Skeletal muscle tissue (tissue), 4 donors: ENCODE results near the gene PJA1. TPM values are rescaled to one million over a fixed set of nuclear protein-coding genes. Genes with fewer than 3 reads are reported as not detected.

ENCODE experiments used
- H3K27ac ChIP-seq: one replicate; pipeline ENCODE4 v1.7.0; 2013; ENCODE audit warnings: mild to moderate bottlenecking, low read depth, low read length, inconsistent platforms
- H3K27me3 ChIP-seq, 3 donors: one replicate each; pipeline ENCODE4 v1.7.0; 2013; ENCODE audit warnings: low read length in 3 of 3; ENCODE audit not compliant: control insufficient read depth in 3 of 3, insufficient read depth in 3 of 3
- H3K36me3 ChIP-seq, 3 donors: one replicate each; pipeline ENCODE4 v1.7.0; 2013; ENCODE audit warnings: low read length in 3 of 3; ENCODE audit not compliant: control insufficient read depth in 3 of 3, insufficient read depth in 3 of 3
- H3K4me1 ChIP-seq, 3 donors: one replicate each; pipeline ENCODE4 v1.7.0; 2013; ENCODE audit warnings: low read length in 3 of 3, mild to moderate bottlenecking in 3 of 3; ENCODE audit not compliant: control insufficient read depth in 3 of 3, insufficient read depth in 3 of 3
- H3K4me3 ChIP-seq, 3 donors: one replicate each; pipeline ENCODE4 v1.7.0; 2013; ENCODE audit warnings: low read length in 3 of 3
- H3K9ac ChIP-seq, 3 donors: one replicate each; pipeline ENCODE4 v1.7.0; 2013; ENCODE audit warnings: low read length in 3 of 3, mild to moderate bottlenecking in 3 of 3, moderate library complexity in 2 of 3, low read depth in 1 of 3
- H3K9me3 ChIP-seq, 3 donors: one replicate each; pipeline ENCODE4 v1.7.0; 2013; ENCODE audit warnings: low read length in 3 of 3; ENCODE audit not compliant: control insufficient read depth in 3 of 3
- total RNA-seq: library from RNA; depleted of rRNA; stranded (reverse); fragments of >200 nt; gene quantifications from one replicate; pipeline ENCODE4 v1.2.3, GENCODE V29; 2014
- donor health status: Osteomylitis.

The PJA1 gene
- total RNA-seq, 1 donor from 2014 or later, result 51.7 TPM

DNA sequence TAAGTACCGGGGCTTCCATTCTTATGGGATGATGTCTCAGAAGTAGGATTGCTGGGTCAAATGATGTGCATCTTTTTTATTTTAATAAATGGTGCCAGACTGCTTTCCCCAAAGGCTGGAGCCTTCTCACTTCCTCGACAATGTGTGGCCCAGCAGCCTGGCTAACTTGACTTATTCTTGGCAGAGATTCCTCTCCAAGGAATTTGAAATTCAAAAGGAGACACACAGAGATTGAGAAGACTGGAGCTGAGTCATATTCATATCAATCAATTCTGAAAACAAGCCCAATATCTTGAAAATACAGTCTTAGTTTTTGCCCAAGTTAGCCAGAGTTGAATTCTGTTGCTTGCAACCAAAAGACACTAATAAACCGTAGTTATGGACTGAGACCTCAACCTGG is 10.8 kb upstream of the PJA1 start:
- Histone ChIP-seq H3K27me3 (peaks cover 0 to 15% (median 0%) of the 10 kb centered on the region in 3 donors), H3K9me3 (peaks cover 0 to 3% (median 0%) of the 10 kb centered on the region in 3 donors), H3K4me3 (no peak overlapping the region), H3K36me3 (no peaks in the 10 kb centered on the region), H3K9ac (no peak overlapping the region), H3K4me1 (no peaks in the 10 kb centered on the region), H3K27ac (no peak overlapping the region)

DNA sequence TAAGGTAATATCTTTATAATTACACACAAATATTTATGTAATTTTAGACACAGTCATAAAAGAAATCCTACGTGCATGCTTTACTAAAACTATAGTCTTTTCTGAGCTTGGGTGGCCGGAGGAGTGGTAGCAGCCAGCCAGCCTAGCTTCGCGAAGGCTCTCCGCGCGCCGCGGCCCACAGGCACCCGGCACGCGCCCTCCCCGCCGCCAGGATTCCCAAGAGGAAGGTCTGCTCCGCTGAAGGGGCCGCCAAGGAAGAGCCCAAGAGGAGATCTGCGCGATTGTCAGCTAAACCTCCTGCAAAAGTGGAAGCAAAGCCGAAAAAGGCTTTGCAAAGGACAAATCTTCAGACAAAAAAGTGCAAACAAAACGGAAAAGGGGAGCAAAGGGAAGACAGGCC is 8.7 kb upstream of the PJA1 start:
- H3K27me3 ChIP-seq, result peaks cover 0 to 10% (median 0%) of the 10 kb centered on the region in 3 donors
- no peak overlapping the region for H3K4me3 ChIP-seq
- no peak overlapping the region for H3K27ac ChIP-seq
- no peaks in the 10 kb centered on the region for H3K9me3 ChIP-seq
- no peak overlapping the region for H3K9ac ChIP-seq
- no peaks in the 10 kb centered on the region for H3K36me3 ChIP-seq
- H3K4me1 ChIP-seq, result no peaks in the 10 kb centered on the region

DNA sequence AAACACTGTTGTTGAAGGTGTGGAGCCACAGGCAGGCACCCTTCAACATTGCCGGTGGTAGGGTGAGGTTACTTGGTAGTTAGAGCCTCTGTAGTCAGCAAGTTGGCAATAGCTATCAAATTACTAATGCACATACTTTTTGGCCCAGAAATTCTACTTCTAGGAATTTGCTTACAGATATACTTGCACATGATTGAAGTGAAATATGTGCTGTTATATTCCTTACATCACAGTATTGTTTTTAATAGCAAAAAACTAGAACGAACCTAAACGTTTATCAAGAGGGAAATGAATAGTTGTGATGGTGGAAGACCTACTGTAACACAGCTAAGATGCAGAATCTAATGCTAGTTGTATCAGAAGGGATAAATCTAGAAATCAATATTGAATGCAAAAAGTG is 7.7 kb upstream of the PJA1 start:
- Histone ChIP-seq H3K36me3 (no peaks in the 10 kb centered on the region), H3K27me3 (peaks cover 0 to 10% (median 0%) of the 10 kb centered on the region in 3 donors), H3K4me1 (no peaks in the 10 kb centered on the region), H3K9ac (no peak overlapping the region), H3K27ac (no peak overlapping the region), H3K4me3 (no peak overlapping the region), H3K9me3 (no peaks in the 10 kb centered on the region)

DNA sequence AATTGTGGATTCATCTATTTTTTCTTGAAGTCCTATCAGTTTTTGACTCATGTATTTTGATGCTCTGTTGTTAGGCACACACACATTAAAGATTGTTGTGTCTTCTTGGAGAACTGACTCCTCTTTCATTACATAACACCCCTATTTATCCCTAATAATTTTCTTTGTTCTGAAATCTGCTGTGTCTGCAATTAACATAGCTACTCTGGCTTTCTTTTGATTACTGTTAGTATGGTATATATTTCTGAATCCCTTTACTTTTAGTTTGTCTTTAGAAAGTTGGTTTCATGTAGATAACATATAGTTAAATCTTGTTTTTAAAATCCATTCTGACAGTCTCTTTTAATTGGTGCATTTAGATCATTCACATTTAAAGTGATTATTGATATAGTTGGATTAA is 5.1 kb upstream of the PJA1 start:
- Histone ChIP-seq H3K4me3 (no peak overlapping the region), H3K36me3 (no peaks in the 10 kb centered on the region), H3K9ac (no peak overlapping the region), H3K4me1 (no peaks in the 10 kb centered on the region), H3K9me3 (no peaks in the 10 kb centered on the region), H3K27me3 (peaks cover 0 to 10% (median 0%) of the 10 kb centered on the region in 3 donors), H3K27ac (no peak overlapping the region)

DNA sequence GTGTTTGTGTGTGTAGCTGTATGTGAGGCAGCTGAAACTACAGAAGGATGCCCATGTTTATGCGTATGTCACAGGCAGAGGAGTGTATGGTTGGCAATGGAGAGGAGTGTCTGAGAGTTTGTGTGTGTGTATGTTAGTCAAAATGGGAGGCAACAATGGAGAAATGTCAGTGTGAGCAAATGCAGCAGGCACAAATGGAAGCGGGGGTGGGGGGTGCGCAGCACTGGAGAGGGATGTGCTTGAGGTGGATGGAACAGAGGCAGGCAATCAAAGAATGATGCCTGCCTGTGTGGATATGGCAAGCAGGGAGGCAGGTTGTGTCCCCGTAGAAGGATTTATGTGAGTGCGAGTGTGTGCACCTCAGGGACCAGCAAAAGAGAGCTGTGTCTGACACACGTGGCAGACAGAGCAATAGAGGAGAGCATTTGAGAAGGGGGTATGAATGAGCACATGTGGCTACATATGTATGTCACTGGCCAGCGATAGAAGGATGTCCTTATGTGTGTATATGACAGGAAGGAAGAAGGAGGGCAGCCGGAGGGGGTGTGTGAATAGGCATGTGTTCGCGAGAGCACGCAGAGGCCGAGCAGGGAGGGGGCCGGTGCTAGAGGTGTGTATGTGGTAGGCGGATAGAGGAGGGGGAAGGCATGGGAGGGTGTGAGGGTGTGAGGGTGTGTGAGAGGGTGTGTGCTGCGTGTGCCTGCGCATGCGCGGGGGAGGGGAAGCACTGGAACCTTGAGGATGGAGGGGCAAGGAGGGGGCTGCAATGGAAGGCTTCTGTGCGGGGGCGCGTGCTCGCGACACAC is 1.1 kb downstream of the PJA1 start:
- no peak overlapping the region for H3K27ac ChIP-seq
- H3K9ac ChIP-seq, result peak overlapping the region in 1 of 3 donors; percentile 25
- peaks cover 0 to 6% (median 2%) of the 10 kb centered on the region in 3 donors for H3K4me1 ChIP-seq
- H3K36me3 ChIP-seq, result peaks cover 0 to 5% (median 2%) of the 10 kb centered on the region in 3 donors
- H3K4me3 ChIP-seq, result peak overlapping the region; percentile 38 to 77 (median 58)
- no peaks in the 10 kb centered on the region for H3K27me3 ChIP-seq
- no peaks in the 10 kb centered on the region for H3K9me3 ChIP-seq

DNA sequence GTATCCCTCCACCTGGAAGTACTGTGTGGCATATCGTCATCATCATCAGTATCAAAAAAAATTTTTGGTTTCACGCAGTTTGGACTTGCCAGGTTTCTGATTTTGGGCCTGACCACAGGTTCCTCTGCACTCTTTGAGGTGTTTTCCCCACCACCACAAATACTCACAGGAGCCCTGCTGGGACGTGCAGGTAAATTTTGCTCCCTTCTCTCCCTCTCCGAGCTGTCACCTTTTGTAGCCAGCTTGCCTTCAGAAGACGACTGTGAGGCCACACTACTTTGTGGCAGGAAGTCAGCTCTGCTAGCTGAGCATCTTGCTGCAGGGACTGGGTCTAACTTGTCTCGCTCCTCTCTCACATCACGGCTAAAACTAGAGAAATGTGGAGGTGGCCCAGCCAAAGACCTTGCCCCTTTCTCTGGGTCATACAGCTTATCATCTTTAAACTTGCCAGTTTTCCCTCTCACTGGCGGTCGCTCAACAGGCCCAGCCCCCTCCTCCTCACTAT is 2.8 kb downstream of the PJA1 start:
- Histone ChIP-seq H3K27me3 (no peaks in the 10 kb centered on the region), H3K4me3 (no peak overlapping the region), H3K27ac (no peak overlapping the region), H3K36me3 (peaks cover 0 to 5% (median 2%) of the 10 kb centered on the region in 3 donors), H3K9ac (no peak overlapping the region), H3K9me3 (no peaks in the 10 kb centered on the region), H3K4me1 (peaks cover 4 to 6% (median 4%) of the 10 kb centered on the region in 3 donors)

DNA sequence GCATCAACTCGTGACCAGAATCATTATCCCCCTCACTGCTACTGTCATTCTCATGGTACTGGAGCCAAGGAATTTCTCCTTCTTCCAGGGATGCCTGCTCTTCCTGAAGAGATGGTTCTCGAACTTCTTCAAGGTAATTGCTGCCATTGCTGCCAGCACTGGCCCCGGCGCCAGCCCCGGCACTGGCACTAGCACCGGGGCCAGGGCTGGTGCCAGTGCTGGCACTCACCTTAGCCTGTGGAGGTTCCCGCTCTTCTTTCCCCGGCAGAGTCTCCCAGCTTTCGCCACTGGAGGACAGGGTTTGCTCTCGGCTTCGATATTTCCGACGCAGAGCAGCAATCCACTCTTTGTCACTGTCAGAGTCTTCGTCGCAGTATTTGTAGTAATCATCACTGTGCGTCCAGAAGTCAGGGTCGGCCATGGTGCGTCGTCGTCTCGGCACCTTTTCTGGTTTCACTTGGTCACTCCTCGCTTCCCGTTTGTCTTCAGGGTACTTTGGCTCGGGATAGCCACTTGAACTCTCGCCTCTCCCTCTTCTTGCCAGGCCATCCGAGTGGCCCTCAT is 3.4 kb downstream of the PJA1 start:
- no peaks in the 10 kb centered on the region for H3K9me3 ChIP-seq
- H3K4me3 ChIP-seq, result no peak overlapping the region
- peaks cover 0 to 5% (median 2%) of the 10 kb centered on the region in 3 donors for H3K36me3 ChIP-seq
- H3K4me1 ChIP-seq, result peaks cover 4 to 6% (median 4%) of the 10 kb centered on the region in 3 donors
- no peaks in the 10 kb centered on the region for H3K27me3 ChIP-seq
- H3K27ac ChIP-seq, result no peak overlapping the region
- H3K9ac ChIP-seq, result no peak overlapping the region

DNA sequence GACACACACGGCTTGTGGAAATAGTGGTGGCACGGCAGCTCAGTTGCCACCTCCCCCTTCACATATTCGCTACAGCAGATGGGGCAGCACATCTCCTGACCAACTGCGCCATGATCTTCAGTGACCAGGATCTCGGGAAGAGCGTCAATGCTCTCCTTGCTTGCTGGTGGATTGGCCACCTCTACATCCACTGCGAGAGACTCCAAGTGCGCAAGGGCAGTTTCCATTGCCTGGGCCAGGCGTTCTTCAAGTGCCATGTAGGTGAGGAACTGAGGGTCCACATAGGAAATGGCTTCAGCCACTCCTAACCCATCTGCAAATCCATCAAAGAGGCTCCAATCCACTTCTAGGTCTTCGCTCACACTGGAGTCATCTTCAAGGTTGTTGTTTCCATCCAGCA is 3.9 kb downstream of the PJA1 start:
- H3K4me3 ChIP-seq, result no peak overlapping the region
- H3K4me1 ChIP-seq, result peaks cover 4 to 6% (median 4%) of the 10 kb centered on the region in 3 donors
- peaks cover 0 to 5% (median 2%) of the 10 kb centered on the region in 3 donors for H3K36me3 ChIP-seq
- H3K27ac ChIP-seq, result no peak overlapping the region
- H3K27me3 ChIP-seq, result no peaks in the 10 kb centered on the region
- no peak overlapping the region for H3K9ac ChIP-seq
- H3K9me3 ChIP-seq, result no peaks in the 10 kb centered on the region

DNA sequence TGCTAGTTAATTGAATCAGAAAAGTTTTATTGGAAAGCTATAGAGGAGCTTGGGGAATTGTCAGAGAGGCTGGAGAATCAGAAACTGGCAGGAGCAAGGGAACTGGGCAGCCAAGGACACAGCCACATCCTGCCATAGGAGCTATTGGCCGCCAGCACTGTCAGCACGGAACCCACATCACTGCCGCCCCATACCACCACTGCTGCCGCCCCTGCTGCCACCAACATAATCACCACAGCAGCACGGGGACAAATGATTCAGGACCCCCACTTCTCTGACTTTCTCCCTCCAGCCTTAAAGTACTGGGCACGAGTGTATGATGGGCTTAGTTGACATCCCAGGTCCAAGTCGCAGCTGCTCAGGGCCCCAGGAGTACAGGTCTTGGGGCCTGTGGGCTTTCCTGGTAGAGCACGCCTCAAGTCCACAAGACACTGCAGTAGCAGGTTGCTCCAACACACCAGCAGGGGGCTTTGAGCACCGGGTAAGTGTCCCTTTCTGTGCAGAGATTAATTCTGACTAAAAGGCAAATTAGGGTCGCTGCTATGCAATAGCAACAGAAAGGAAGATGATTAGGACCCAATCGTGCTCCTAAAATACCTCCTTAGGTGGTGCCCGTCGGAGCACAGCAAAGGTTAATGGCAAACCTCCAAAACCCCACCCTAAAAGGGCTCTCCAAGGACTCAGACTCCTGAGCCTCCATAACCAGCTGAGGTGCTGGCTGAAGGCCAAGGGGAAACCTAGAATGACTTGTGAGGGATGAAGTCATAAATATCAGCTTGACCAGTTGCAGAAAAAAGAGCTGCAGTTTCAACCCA is 6.9 kb downstream of the PJA1 start:
- Histone ChIP-seq H3K27me3 (peaks cover 0 to 6% (median 0%) of the 10 kb centered on the region in 3 donors), H3K9me3 (no peaks in the 10 kb centered on the region), H3K9ac (no peak overlapping the region), H3K4me3 (no peak overlapping the region), H3K27ac (no peak overlapping the region), H3K36me3 (peaks cover 0 to 5% (median 2%) of the 10 kb centered on the region in 3 donors), H3K4me1 (peaks cover 0 to 4% (median 2%) of the 10 kb centered on the region in 3 donors)
